ENCODE measurements around the gene NUMA1.

GRCh38 chr11:72006309-72007088 is 73.8 kb downstream of the NUMA1 start:
- TF ChIP-seq CTCF (conservative IDR thresholded peaks at IDR 0.05), result no peak
- no peak for TF ChIP-seq EZH2 (IDR thresholded peaks at IDR 0.05; ENCODE audit: low read depth)

All from PC-9 (cell line).